Measurements from ENCODE around the gene MLANA. TPM values are rescaled to one million over a fixed set of nuclear protein-coding genes. Genes with fewer than 3 reads are reported as not detected.

MLANA gene, protein sequence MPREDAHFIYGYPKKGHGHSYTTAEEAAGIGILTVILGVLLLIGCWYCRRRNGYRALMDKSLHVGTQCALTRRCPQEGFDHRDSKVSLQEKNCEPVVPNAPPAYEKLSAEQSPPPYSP
- polyA plus RNA-seq (2013), result 1.5 TPM

DNA sequence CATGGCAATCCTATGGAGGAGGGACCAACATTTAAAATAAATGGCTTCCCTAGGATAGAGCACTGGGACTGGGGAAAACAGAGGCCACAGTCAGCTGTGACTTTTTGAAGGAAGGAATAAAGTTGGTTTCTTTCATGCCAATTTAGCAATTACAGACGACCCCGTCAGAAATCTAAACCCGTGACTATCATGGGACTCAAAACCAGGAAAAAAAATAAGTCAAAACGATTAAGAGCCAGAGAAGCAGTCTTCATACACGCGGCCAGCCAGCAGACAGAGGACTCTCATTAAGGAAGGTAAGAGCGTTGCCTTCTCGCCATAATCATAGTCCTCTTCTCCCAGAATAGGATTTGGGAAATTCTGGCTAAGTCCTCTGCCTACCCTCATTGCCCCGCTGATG is at the start of gene MLANA:
MLANA (plus strand) TSS at position 249 of the 400 bp plus-strand sequence. CDS start 1,586 bp downstream, outside the sequence.
- POLR2A ChIA-PET, result no interaction called here

DNA sequence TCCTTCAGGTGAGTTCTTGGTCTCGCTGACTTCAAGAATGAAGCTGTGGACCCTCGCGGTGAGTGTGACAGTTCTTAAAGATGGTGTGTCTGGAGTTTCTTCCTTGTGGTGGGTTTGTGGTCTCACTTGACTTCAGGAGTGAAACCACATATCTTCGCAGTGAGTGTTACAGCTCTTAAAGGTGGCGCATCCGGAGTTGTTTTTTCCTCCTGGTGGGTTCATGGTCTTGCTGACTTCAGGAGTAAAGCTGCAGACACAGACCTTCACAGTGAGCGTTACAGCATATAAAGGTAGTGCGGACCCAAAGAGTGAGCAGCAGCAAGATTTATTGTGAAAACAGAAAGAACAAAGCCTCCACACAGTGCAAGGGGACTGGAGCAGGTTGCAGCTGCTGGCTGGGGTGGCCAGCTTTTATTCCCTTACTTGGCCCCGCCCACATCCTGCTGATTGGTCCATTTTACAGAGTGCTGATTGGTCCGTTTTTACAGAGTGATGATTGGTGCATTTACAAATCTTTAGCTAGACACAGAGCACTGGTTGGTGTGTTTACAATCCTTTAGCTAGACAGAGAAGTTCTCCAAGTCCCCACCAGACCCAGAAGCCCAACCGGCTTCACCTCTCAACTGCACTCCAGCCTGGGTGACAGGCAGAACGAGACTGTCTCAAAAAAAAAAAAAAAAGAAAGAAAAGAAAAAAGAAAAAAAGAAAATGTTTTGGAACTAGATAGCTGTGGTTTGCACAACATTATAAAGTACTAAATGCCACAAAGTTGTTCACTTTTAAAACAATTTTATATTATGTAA is 48.7 kb upstream of the MLANA start:
- peaks cover 47 to 82% (median 76%) of the 10 kb centered on the region in 4 experiments for H3K4me1 ChIP-seq (ENCODE audit: control extremely low read depth in 1 of 4, control insufficient read depth in 4 of 4, insufficient read depth in 4 of 4, low read length in 3 of 4)
- DNase-seq, result peak in 2 of 3 donors; percentile 84 to 89
- H3K9me3 ChIP-seq (ENCODE audit: control extremely low read depth in 1 of 5, control insufficient read depth in 4 of 5, insufficient read depth in 2 of 5, low read depth in 1 of 5, low read length in 4 of 5), result no peaks in the 10 kb centered on the region
- H3K4me3 ChIP-seq (ENCODE audit: control insufficient read depth in 1 of 7, extremely low read depth in 1 of 7, insufficient read depth in 4 of 7, low read depth in 2 of 7, low read length in 6 of 7), result peak overlapping the region in 2 of 7 experiments; percentile 22 to 37
- H3K36me3 ChIP-seq (ENCODE audit: control insufficient read depth in 4 of 4, insufficient read depth in 4 of 4, low read length in 3 of 4), result no peaks in the 10 kb centered on the region
- H3K27me3 ChIP-seq (replicated peaks in 2 of 5; ENCODE audit: control insufficient read depth in 4 of 5, insufficient read depth in 5 of 5, low read length in 4 of 5), result no peaks in the 10 kb centered on the region
- no peak overlapping the region for H3K27ac ChIP-seq (ENCODE audit: insufficient read depth in 1 of 2, low read depth in 1 of 2, low read length in 2 of 2, poor library complexity in 1 of 2, severe bottlenecking in 2 of 2)
- ChIA-PET CTCF (interaction anchor here (1.0 to 10.6 kb wide), 6 partner anchors 9 to 55 kb away, joined by 3 to 110 read pairs (median 6); partner anchors contain the start of gene ERMP1), POLR2A (interaction anchor here (1.3 to 1.4 kb wide), 2 partner anchors 9 to 11 kb away, joined by 4 read pairs; partner anchors contain the start of gene ERMP1)
- 52% methylated on average over 8 of the region's 12 CpGs for WGBS (ENCODE audit: insufficient coverage)

More for the DNA sequence above, at the start of gene MLANA:
- Histone ChIP-seq H3K36me3 (ENCODE audit: control insufficient read depth in 4 of 4, insufficient read depth in 4 of 4, low read length in 3 of 4) (no peaks in the 10 kb centered on the region), H3K27me3 (replicated peaks in 2 of 5; ENCODE audit: control insufficient read depth in 4 of 5, insufficient read depth in 5 of 5, low read length in 4 of 5) (no peaks in the 10 kb centered on the region), H3K9me3 (ENCODE audit: control extremely low read depth in 1 of 5, control insufficient read depth in 4 of 5, insufficient read depth in 2 of 5, low read depth in 1 of 5, low read length in 4 of 5) (no peaks in the 10 kb centered on the region), H3K27ac (ENCODE audit: insufficient read depth in 1 of 2, low read depth in 1 of 2, low read length in 2 of 2, poor library complexity in 1 of 2, severe bottlenecking in 2 of 2) (peak within 1 kb of the TSS in 1 of 2 experiments; percentile 30), H3K4me1 (ENCODE audit: control extremely low read depth in 1 of 4, control insufficient read depth in 4 of 4, insufficient read depth in 4 of 4, low read length in 3 of 4) (peaks cover 0 to 30% (median 10%) of the 10 kb centered on the region in 4 experiments), H3K4me3 (ENCODE audit: control insufficient read depth in 1 of 7, extremely low read depth in 1 of 7, insufficient read depth in 4 of 7, low read depth in 2 of 7, low read length in 6 of 7) (peak within 1 kb of the TSS in 1 of 7 experiments; percentile 10)
- CTCF ChIA-PET, result no interaction called here
- no peak for DNase-seq
- WGBS (ENCODE audit: insufficient coverage), result 99% methylated on average over 9 of the region's 9 CpGs

DNA sequence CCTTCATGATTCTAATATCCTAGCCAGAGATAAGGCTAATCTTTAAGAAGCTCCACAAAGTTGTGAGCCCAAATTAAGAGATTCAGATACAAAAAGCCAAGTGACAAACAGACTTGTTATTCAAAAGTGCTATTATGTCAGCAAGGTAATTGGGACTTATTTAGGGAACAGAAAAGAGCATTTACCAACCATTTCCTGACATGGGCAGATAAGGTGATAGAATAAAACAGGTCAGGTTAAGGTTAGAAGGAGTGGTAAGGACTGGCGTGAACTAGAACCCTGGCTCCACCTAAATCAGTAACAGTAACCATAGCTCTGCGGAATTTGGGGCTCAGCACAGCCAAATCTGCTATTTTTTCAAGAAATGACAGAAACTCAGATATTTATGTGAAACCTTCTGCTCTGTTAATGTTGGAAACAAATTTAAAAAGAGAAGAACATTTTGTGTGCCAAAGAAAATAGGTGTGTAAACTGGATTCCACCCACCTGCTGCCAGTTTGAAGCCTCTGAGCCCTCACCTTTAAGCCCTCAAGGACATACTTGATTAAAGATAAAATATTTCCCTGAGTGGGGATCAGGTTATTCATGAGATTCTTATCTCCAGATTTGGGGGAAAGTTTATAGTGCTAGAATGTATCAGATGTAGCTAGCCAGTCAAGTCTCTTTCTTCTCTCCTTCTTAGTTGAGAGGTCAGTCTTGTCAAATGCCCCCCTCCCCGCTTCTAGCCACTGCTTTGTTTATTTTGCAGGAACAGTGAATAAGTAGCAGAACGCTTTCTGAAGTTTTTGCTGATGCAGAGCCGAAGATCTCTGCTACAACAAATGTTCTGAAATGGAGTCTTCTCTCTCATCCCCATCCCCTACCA is 47.5 kb upstream of the MLANA start:
- ChIA-PET CTCF (interaction anchor here (1.0 to 10.6 kb wide), 4 partner anchors 13 to 44 kb away, joined by 3 to 110 read pairs (median 6); partner anchors contain the start of gene ERMP1), POLR2A (interaction anchor here (0.7 to 1.3 kb wide), 2 partner anchors 11 to 12 kb away, joined by 3 to 4 read pairs; partner anchors contain the start of gene ERMP1)
- Histone ChIP-seq H3K4me1 (ENCODE audit: control extremely low read depth in 1 of 4, control insufficient read depth in 4 of 4, insufficient read depth in 4 of 4, low read length in 3 of 4) (peaks cover 48 to 90% (median 80%) of the 10 kb centered on the region in 4 experiments), H3K27me3 (replicated peaks in 2 of 5; ENCODE audit: control insufficient read depth in 4 of 5, insufficient read depth in 5 of 5, low read length in 4 of 5) (no peaks in the 10 kb centered on the region), H3K36me3 (ENCODE audit: control insufficient read depth in 4 of 4, insufficient read depth in 4 of 4, low read length in 3 of 4) (no peaks in the 10 kb centered on the region), H3K4me3 (ENCODE audit: control insufficient read depth in 1 of 7, extremely low read depth in 1 of 7, insufficient read depth in 4 of 7, low read depth in 2 of 7, low read length in 6 of 7) (peak overlapping the region in 2 of 7 experiments; percentile 20 to 30), H3K27ac (ENCODE audit: insufficient read depth in 1 of 2, low read depth in 1 of 2, low read length in 2 of 2, poor library complexity in 1 of 2, severe bottlenecking in 2 of 2) (peak overlapping the region in 1 of 2 experiments; percentile 51), H3K9me3 (ENCODE audit: control extremely low read depth in 1 of 5, control insufficient read depth in 4 of 5, insufficient read depth in 2 of 5, low read depth in 1 of 5, low read length in 4 of 5) (no peaks in the 10 kb centered on the region)
- DNase-seq, result no peak
- 63% methylated on average over 3 of the region's 5 CpGs for WGBS (ENCODE audit: insufficient coverage)

DNA sequence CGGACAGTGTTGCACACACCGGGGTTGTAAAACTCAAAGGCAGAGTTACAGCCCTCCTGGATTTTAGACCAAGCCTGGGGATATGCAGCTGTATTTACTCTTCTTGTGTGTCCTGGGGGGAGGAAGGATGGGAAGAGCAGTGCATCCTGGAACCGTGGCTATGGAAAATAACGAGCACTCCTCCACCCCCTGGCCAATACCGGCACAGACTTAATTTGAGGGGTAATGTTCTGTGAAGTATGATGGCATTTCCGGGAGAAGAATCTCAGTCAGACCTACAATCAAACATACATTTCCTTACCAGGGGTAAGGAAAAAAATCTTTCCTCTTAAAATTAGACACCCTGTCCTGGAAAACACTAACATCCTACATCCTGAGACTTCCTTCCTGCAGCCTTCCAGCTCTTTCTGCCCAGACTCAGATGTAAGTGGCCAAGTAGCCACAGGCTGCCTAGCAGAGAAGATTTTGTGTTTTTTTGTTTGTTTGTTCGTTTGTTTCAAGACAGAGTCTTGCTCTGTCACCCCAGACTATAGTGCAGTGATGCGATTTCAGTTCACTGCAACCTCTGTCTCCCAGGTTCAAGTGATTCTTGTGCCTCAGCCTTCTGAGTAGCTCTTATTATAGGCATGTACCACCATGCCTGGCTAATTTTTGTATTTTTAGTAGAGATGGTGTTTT is 46.8 kb upstream of the MLANA start:
- 46% methylated on average over 2 of the region's 8 CpGs for WGBS (ENCODE audit: insufficient coverage)
- POLR2A ChIA-PET, result interaction anchor here (0.7 kb wide), 1 partner anchor 11 kb away, joined by 3 read pairs; the partner anchor contains the start of gene ERMP1
- Histone ChIP-seq H3K36me3 (ENCODE audit: control insufficient read depth in 4 of 4, insufficient read depth in 4 of 4, low read length in 3 of 4) (no peaks in the 10 kb centered on the region), H3K27ac (ENCODE audit: insufficient read depth in 1 of 2, low read depth in 1 of 2, low read length in 2 of 2, poor library complexity in 1 of 2, severe bottlenecking in 2 of 2) (peak overlapping the region in 1 of 2 experiments; percentile 51), H3K27me3 (replicated peaks in 2 of 5; ENCODE audit: control insufficient read depth in 4 of 5, insufficient read depth in 5 of 5, low read length in 4 of 5) (no peaks in the 10 kb centered on the region), H3K4me3 (ENCODE audit: control insufficient read depth in 1 of 7, extremely low read depth in 1 of 7, insufficient read depth in 4 of 7, low read depth in 2 of 7, low read length in 6 of 7) (peak overlapping the region in 3 of 7 experiments; percentile 44 to 65 (median 53)), H3K4me1 (ENCODE audit: control extremely low read depth in 1 of 4, control insufficient read depth in 4 of 4, insufficient read depth in 4 of 4, low read length in 3 of 4) (peaks cover 51 to 94% (median 83%) of the 10 kb centered on the region in 4 experiments), H3K9me3 (ENCODE audit: control extremely low read depth in 1 of 5, control insufficient read depth in 4 of 5, insufficient read depth in 2 of 5, low read depth in 1 of 5, low read length in 4 of 5) (no peaks in the 10 kb centered on the region)
- CTCF ChIA-PET, result interaction anchor here (0.8 to 10.6 kb wide), 3 partner anchors 14 to 42 kb away, joined by 3 to 110 read pairs (median 6); partner anchors contain the start of gene ERMP1
- DNase-seq, result peak in 1 of 3 donors; percentile 63

DNA sequence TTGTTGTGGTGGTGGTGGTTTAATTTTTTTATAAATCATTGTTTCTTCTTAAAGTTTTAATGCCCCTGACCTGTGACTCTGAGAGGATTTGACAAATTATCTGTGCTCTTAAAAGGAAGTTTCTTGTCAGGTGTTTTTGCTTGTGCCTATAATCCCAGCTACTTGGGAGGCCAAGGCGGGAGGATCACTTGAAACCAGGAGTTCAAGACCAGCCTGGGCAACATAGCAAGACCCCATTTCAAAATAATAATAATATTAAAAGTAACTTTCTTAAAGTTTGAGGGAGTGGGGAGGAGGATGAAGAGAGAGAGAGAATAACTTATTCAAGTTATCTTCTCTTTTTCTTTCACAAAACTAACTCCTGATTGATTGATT is 45.5 kb upstream of the MLANA start:
- no CpG with 5 or more reads among the region's 1 CpG for WGBS (ENCODE audit: insufficient coverage)
- no peaks in the 10 kb centered on the region for H3K9me3 ChIP-seq (ENCODE audit: control extremely low read depth in 1 of 5, control insufficient read depth in 4 of 5, insufficient read depth in 2 of 5, low read depth in 1 of 5, low read length in 4 of 5)
- no peaks in the 10 kb centered on the region for H3K27me3 ChIP-seq (replicated peaks in 2 of 5; ENCODE audit: control insufficient read depth in 4 of 5, insufficient read depth in 5 of 5, low read length in 4 of 5)
- CTCF ChIA-PET, result interaction anchor here (0.7 to 10.6 kb wide), 4 partner anchors 13 to 42 kb away, joined by 3 to 110 read pairs (median 4); partner anchors contain the start of gene ERMP1
- H3K4me3 ChIP-seq (ENCODE audit: control insufficient read depth in 1 of 7, extremely low read depth in 1 of 7, insufficient read depth in 4 of 7, low read depth in 2 of 7, low read length in 6 of 7), result peak overlapping the region in 2 of 7 experiments; percentile 30 to 65
- no peak for DNase-seq
- POLR2A ChIA-PET, result interaction anchor here (0.6 kb wide), 1 partner anchor 47 kb away, joined by 3 read pairs; no protein-coding TSS in a partner anchor
- no peaks in the 10 kb centered on the region for H3K36me3 ChIP-seq (ENCODE audit: control insufficient read depth in 4 of 4, insufficient read depth in 4 of 4, low read length in 3 of 4)
- H3K27ac ChIP-seq (ENCODE audit: insufficient read depth in 1 of 2, low read depth in 1 of 2, low read length in 2 of 2, poor library complexity in 1 of 2, severe bottlenecking in 2 of 2), result peak overlapping the region; percentile 17 to 51
- peaks cover 53 to 95% (median 83%) of the 10 kb centered on the region in 4 experiments for H3K4me1 ChIP-seq (ENCODE audit: control extremely low read depth in 1 of 4, control insufficient read depth in 4 of 4, insufficient read depth in 4 of 4, low read length in 3 of 4)

DNA sequence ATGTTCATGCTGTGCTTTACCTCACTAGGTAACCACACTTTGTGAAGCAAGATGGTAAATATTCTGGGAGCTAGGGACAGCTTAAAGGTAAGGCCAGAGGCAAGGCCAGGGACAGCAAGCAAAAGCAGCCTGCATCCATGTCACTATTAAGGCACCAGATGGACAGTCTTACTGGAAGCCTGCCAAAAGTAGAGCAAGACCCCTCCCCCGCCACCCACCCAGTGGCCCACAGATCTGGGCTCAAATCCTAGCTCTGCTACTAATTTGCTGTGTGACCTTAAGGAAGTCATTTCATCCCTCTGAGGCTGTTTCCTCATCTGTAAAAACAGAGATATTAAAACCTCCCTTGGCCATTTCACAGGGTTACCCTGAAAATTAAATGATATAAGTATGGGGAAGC is 44.6 kb upstream of the MLANA start:
- Histone ChIP-seq H3K27ac (ENCODE audit: insufficient read depth in 1 of 2, low read depth in 1 of 2, low read length in 2 of 2, poor library complexity in 1 of 2, severe bottlenecking in 2 of 2) (peak overlapping the region; percentile 9 to 51), H3K27me3 (replicated peaks in 2 of 5; ENCODE audit: control insufficient read depth in 4 of 5, insufficient read depth in 5 of 5, low read length in 4 of 5) (no peaks in the 10 kb centered on the region), H3K4me3 (ENCODE audit: control insufficient read depth in 1 of 7, extremely low read depth in 1 of 7, insufficient read depth in 4 of 7, low read depth in 2 of 7, low read length in 6 of 7) (no peak overlapping the region), H3K4me1 (ENCODE audit: control extremely low read depth in 1 of 4, control insufficient read depth in 4 of 4, insufficient read depth in 4 of 4, low read length in 3 of 4) (peaks cover 55 to 95% (median 82%) of the 10 kb centered on the region in 4 experiments), H3K36me3 (ENCODE audit: control insufficient read depth in 4 of 4, insufficient read depth in 4 of 4, low read length in 3 of 4) (no peaks in the 10 kb centered on the region), H3K9me3 (ENCODE audit: control extremely low read depth in 1 of 5, control insufficient read depth in 4 of 5, insufficient read depth in 2 of 5, low read depth in 1 of 5, low read length in 4 of 5) (no peaks in the 10 kb centered on the region)
- no peak for DNase-seq
- CTCF ChIA-PET, result interaction anchor here (1.2 to 10.6 kb wide), 5 partner anchors 9 to 40 kb away, joined by 3 to 110 read pairs (median 6); partner anchors contain the start of gene ERMP1
- 83% methylated on average over 1 of the region's 1 CpG for WGBS (ENCODE audit: insufficient coverage)
- POLR2A ChIA-PET, result no interaction called here
